ENCODE measurements around the gene STK32B.
"Not testable (repeated sequence)": the region's sequence is repeated elsewhere in the genome, so short reads cannot be mapped to it uniquely, and the experiment has no call there.

Gene STK32B

DNA sequence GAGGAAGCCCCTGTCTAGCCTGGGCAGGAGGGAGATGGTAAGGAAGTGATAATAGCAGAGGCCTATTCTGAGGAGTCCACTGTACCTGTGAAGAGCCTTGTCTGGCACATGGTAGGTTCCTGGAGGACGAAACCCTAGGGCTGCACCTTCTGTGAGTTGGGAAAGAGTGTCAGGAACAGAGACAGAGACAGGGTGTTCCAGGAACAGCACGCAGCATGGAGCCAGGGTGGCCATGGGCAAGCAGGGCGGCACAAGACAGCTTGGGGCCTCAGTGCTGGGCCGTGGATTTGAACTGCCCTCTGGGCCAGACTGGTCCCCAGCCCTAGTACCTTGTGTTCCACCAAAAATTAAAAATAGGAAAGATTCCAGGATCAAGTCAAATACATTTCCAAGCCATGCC is 384.5 kb downstream of the STK32B start:
- H3K27ac Mint-ChIP-seq: no peak overlapping the region
- no peak overlapping the region for H3K4me3 Mint-ChIP-seq
- TF ChIP-seq, protein P1, sequence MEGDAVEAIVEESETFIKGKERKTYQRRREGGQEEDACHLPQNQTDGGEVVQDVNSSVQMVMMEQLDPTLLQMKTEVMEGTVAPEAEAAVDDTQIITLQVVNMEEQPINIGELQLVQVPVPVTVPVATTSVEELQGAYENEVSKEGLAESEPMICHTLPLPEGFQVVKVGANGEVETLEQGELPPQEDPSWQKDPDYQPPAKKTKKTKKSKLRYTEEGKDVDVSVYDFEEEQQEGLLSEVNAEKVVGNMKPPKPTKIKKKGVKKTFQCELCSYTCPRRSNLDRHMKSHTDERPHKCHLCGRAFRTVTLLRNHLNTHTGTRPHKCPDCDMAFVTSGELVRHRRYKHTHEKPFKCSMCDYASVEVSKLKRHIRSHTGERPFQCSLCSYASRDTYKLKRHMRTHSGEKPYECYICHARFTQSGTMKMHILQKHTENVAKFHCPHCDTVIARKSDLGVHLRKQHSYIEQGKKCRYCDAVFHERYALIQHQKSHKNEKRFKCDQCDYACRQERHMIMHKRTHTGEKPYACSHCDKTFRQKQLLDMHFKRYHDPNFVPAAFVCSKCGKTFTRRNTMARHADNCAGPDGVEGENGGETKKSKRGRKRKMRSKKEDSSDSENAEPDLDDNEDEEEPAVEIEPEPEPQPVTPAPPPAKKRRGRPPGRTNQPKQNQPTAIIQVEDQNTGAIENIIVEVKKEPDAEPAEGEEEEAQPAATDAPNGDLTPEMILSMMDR (IDR thresholded peaks at IDR 0.05): no peak
- peaks cover 20% of the 10 kb centered on the region for H3K9me3 Mint-ChIP-seq
- H3K4me1 Mint-ChIP-seq: no peaks in the 10 kb centered on the region
- H3K27me3 Mint-ChIP-seq (ENCODE audit: low read depth, poor library complexity): peaks cover 5% of the 10 kb centered on the region
- no peak for DNase-seq
- H3K36me3 Mint-ChIP-seq (ENCODE audit: low read depth): no peaks in the 10 kb centered on the region

DNA sequence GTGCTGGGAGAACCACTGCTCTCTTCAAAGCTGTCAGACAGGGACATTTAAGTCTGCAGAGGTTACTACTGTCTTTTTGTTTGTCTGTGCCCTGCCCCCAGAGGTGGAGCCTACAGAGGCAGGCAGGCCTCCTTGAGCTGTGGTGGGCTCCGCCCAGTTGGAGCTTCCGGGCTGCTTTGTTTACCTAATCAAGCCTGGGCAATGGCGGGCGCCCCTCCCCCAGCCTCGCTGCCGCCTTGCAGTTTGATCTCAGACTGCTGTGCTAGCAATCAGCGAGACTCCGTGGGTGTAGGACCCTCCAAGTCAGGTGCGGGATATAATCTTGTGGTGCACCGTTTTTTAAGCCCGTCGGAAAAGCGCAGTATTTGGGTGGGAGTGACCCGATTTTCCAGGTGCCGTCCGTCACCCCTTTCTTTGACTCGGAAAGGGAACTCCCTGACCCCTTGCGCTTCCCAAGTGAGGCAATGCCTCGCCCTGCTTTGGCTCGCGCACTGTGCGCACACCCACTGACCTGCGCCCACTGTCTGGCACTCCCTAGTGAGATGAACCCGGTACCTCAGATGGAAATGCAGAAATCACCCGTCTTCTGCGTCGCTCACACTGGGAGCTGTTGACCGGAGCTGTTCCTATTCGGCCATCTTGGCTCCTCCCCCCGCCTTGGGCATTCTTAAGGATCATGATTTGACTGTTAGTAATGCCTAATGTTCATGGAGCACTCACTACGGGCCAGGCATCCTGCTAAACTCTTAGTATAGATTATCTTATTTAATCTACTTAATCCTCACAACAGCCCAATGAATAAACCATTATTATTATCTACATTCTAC is 392.9 kb downstream of the STK32B start:
- not testable (repeated sequence) for H3K27ac Mint-ChIP-seq; H3K36me3 Mint-ChIP-seq (ENCODE audit: low read depth); H3K27me3 Mint-ChIP-seq (ENCODE audit: low read depth, poor library complexity); H3K4me1 Mint-ChIP-seq; DNase-seq
- Mint-ChIP-seq H3K4me3 (peak overlapping the region; percentile 28), H3K9me3 (peaks cover 19% of the 10 kb centered on the region)

DNA sequence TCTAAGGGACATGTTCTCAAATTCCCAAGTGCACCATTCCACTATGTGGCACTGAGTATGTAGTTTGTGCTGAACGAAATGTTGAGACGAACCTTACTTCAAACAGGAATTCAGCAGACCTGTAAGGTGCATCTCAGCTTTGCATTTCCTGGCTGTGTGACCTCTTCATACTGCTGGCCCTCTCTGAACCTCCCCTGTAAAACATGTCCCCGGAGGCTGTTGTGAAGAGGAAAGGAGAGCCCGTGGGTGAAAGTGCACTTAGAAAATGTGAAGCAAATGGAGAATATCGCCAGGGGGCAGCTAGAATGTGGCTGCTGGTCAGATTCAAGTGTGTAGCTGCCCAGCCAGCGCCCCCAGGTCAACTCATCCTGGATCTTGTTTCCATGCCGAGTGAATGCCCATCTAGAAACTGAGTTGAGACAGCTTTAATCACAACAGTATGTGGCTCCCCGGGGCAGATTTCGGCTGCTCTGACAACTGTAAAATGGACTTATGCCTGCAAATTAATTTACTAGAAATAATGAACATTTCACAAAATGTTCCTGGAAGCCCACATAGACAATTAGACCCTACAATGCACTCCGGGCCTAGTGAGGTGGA is 393.7 kb downstream of the STK32B start:
- Mint-ChIP-seq H3K27me3 (ENCODE audit: low read depth, poor library complexity) (peaks cover 6% of the 10 kb centered on the region), H3K27ac (no peak overlapping the region), H3K9me3 (peaks cover 14% of the 10 kb centered on the region), H3K4me3 (no peak overlapping the region), H3K4me1 (peaks cover 7% of the 10 kb centered on the region), H3K36me3 (ENCODE audit: low read depth) (peaks cover 5% of the 10 kb centered on the region)
- TF ChIP-seq, protein P1 (IDR thresholded peaks at IDR 0.05): no peak
- no peak for DNase-seq

DNA sequence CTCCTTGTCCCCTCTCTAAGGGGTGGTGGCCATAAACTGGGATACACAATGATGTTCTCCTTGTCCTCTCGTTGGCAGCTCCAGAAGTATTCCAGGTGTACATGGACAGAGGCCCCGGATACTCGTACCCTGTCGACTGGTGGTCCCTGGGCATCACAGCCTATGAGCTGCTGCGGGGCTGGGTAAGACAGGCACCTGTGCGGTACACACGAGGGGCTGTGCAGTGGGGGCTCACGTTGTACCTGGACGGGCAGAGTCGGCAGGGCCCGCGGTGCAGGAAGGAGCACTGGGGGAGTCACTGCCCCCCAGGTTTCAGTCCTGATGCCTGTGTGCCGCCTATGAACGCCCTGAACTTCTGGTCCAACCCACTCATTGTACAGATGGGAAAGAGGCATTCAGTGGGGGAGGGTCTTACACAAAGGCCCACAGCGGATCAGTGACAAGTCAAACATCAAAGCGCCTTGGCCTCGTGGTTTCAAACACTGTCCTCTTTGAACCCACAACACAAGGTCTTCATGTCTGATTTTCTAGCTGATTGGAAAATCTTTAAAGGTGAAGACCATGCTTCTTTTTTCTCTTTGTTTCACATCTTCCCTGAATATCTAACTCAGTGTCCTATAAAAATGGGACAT is 395.4 kb downstream of the STK32B start:
- DNase-seq: no peak
- peaks cover 5% of the 10 kb centered on the region for H3K36me3 Mint-ChIP-seq (ENCODE audit: low read depth)
- TF ChIP-seq, protein P1 (IDR thresholded peaks at IDR 0.05): no peak
- peaks cover 8% of the 10 kb centered on the region for H3K9me3 Mint-ChIP-seq
- peaks cover 12% of the 10 kb centered on the region for H3K27me3 Mint-ChIP-seq (ENCODE audit: low read depth, poor library complexity)
- H3K27ac Mint-ChIP-seq: no peak overlapping the region
- H3K4me3 Mint-ChIP-seq: no peak overlapping the region
- peaks cover 7% of the 10 kb centered on the region for H3K4me1 Mint-ChIP-seq

DNA sequence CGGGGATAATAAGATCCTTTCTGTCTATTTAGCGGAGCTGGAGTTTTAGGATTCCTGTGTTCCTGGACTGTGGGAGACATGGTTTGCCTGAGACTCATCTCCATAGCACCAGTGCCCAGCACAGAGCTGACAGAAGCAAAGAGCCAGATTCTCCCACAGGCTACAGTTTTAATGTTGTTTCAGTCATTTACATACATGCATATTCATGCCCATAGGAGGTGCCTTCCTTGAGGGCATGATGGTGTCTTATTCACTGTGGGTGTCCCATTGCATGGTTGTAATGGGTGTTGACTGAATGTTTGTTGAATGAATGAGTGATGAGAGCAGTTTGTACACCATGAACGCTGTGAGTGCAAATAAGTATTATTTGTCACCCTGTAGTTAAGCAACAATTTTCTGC is 396.5 kb downstream of the STK32B start:
- peaks cover 12% of the 10 kb centered on the region for H3K27me3 Mint-ChIP-seq (ENCODE audit: low read depth, poor library complexity)
- TF ChIP-seq, protein P1 (IDR thresholded peaks at IDR 0.05): no peak
- H3K36me3 Mint-ChIP-seq (ENCODE audit: low read depth): peaks cover 5% of the 10 kb centered on the region
- peaks cover 8% of the 10 kb centered on the region for H3K9me3 Mint-ChIP-seq
- no peak overlapping the region for H3K4me3 Mint-ChIP-seq
- DNase-seq: no peak
- H3K27ac Mint-ChIP-seq: no peak overlapping the region
- H3K4me1 Mint-ChIP-seq: peaks cover 7% of the 10 kb centered on the region

DNA sequence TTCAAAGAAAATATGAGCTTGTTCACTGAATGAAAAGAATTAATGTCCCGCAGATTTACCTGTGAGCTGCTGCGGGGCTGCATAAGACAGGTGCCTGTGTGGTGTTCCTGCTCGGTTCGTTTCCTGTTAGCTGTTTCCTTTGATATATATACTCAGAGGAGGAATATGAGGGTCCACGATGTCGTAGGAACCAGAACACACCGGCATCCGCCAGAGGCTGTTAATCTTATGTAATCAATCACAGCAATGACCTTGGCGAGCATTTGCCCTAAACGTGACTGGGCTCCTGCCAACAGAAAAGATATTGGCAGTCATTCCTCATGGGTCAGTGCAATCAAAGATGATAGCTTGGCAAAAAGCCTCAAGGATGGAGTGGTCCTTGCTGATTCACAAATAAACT is 396.9 kb downstream of the STK32B start:
- no peak overlapping the region for H3K4me3 Mint-ChIP-seq
- peaks cover 7% of the 10 kb centered on the region for H3K4me1 Mint-ChIP-seq
- peaks cover 10% of the 10 kb centered on the region for H3K27me3 Mint-ChIP-seq (ENCODE audit: low read depth, poor library complexity)
- no peak overlapping the region for H3K27ac Mint-ChIP-seq
- H3K9me3 Mint-ChIP-seq: peaks cover 6% of the 10 kb centered on the region
- H3K36me3 Mint-ChIP-seq (ENCODE audit: low read depth): peaks cover 5% of the 10 kb centered on the region
- TF ChIP-seq, protein P1 (IDR thresholded peaks at IDR 0.05): no peak
- DNase-seq: no peak

Data from nephron progenitor cell (in vitro differentiated cells).